Keratinocyte (primary cell): ENCODE data around the gene PRR9. TPM values are rescaled to one million over a fixed set of nuclear protein-coding genes. Genes with fewer than 3 reads are reported as not detected.

Source experiments
- DNase-seq: peaks from one replicate; pipeline ENCODE4 v3.0.0-alpha.2; 2011; ENCODE audit warnings: low read depth, missing footprints, low spot score
- FAIRE-seq: peaks from 2 replicates; lab custom pipeline; 2011; peaks lifted over from hg19 to GRCh38; lab: Jason Lieb, UNC
- H2AFZ ChIP-seq: 2 replicates; pipeline ENCODE4 v1.6.0; 2012; ENCODE audit warnings: low read length, control low read depth, inconsistent platforms; ENCODE audit not compliant: control insufficient read depth
- H3K27ac ChIP-seq: 2 replicates; pipeline ENCODE4 v1.5.1; 2011; ENCODE audit warnings: low read length; ENCODE audit not compliant: control insufficient read depth, insufficient read depth
- H3K27me3 ChIP-seq: 3 replicates; pipeline ENCODE4 v1.6.0; 2011; ENCODE audit warnings: low read length; ENCODE audit not compliant: control insufficient read depth, insufficient read depth; ENCODE audit errors: extremely low read depth
- H3K36me3 ChIP-seq, 2 experiments: 2 replicates in 1 of 2; 3 replicates in 1 of 2; pipeline ENCODE4 v1.5.1; 2011; ENCODE audit warnings: low read length in 2 of 2, mild to moderate bottlenecking in 1 of 2; ENCODE audit not compliant: control insufficient read depth in 2 of 2, insufficient read depth in 2 of 2; ENCODE audit errors: extremely low read depth in 1 of 2
- H3K4me1 ChIP-seq: 3 replicates; pipeline ENCODE4 v1.5.1; 2011; ENCODE audit warnings: low read length; ENCODE audit not compliant: control insufficient read depth, insufficient read depth; ENCODE audit errors: extremely low read depth
- H3K4me2 ChIP-seq: 3 replicates; pipeline ENCODE4 v1.6.0; 2011; ENCODE audit warnings: low read depth, low read length; ENCODE audit not compliant: control insufficient read depth, insufficient read depth; ENCODE audit errors: extremely low read depth
- H3K4me3 ChIP-seq, 3 experiments: fragments of 200-600 bp in 1 of 3; sonication (generic) in 1 of 3; 2 replicates in 2 of 3; 3 replicates in 1 of 3; pipeline ENCODE4 v1.5.1; 2011 to 2016; ENCODE audit warnings: low read length in 3 of 3, mild to moderate bottlenecking in 3 of 3, control low read depth in 2 of 3, inconsistent platforms in 1 of 3, low read depth in 1 of 3, mixed read lengths in 1 of 3, mixed run types in 1 of 3, moderate library complexity in 1 of 3; ENCODE audit not compliant: control insufficient read depth in 2 of 3, insufficient read depth in 2 of 3; ENCODE audit errors: extremely low read depth in 1 of 3
- H3K79me2 ChIP-seq: 2 replicates; pipeline ENCODE4 v1.6.0; 2012; ENCODE audit warnings: low read length; ENCODE audit not compliant: control insufficient read depth, insufficient read depth
- H3K9ac ChIP-seq: 3 replicates; pipeline ENCODE4 v1.6.0; 2011; ENCODE audit warnings: low read length; ENCODE audit not compliant: control insufficient read depth, insufficient read depth; ENCODE audit errors: extremely low read depth
- H3K9me1 ChIP-seq: 3 replicates; pipeline ENCODE4 v1.6.0; 2011; ENCODE audit warnings: low read length; ENCODE audit not compliant: control insufficient read depth, insufficient read depth; ENCODE audit errors: extremely low read depth
- H3K9me3 ChIP-seq: 2 replicates; pipeline ENCODE4 v1.5.1; 2012; ENCODE audit warnings: low read depth, low read length; ENCODE audit not compliant: control insufficient read depth
- H4K20me1 ChIP-seq: 3 replicates; pipeline ENCODE4 v1.6.0; 2011; ENCODE audit warnings: low read length; ENCODE audit not compliant: control insufficient read depth, insufficient read depth; ENCODE audit errors: extremely low read depth
- CTCF ChIP-seq, 3 experiments: IDR thresholded peaks in 1 of 3; conservative IDR thresholded peaks in 1 of 3; optimal IDR thresholded peaks in 1 of 3; 2 replicates in 2 of 3; 3 replicates in 1 of 3; pipeline versions ENCODE3 to v1.5.1; 2011; ENCODE audit warnings: low read length in 3 of 3, mild to moderate bottlenecking in 3 of 3, moderate library complexity in 2 of 3, control low read depth in 1 of 3, inconsistent platforms in 1 of 3; ENCODE audit not compliant: insufficient read depth in 2 of 3; ENCODE audit errors: extremely low read depth in 1 of 3
- EZH2 ChIP-seq: IDR thresholded peaks from one replicate; pipeline ENCODE4 v1.6.1; 2012; ENCODE audit warnings: inconsistent platforms, mild to moderate bottlenecking, low read length, moderate library complexity
- dilution Hi-C: fragments of 300-500 bp; cut with MboI; formaldehyde crosslinking; loops from one replicate; pipeline ENCODE4 v1.7.0; 2020; ENCODE audit warnings: low sequenced_read_pairs; ENCODE audit not compliant: extremely low pct_ligation_motif_present
- polyA plus RNA-seq, 5 experiments: library from polyadenylated mRNA; depleted of rRNA in 3 of 5; stranded (reverse) in 3 of 5; stranded (forward) in 1 of 5; unstranded in 1 of 5; fragments of >200 nt; gene quantifications; 1 replicate in 1 of 5; 2 replicates in 3 of 5; 3 replicates in 1 of 5; pipeline versions ENCODE4 v1.2.1 to v1.2.3, GENCODE V29; 2011 to 2012; ENCODE audit warnings: missing spikeins in 2 of 5, low read depth in 1 of 5, low replicate concordance in 1 of 5

PRR9 gene
- polyA plus RNA-seq, 1 donor (not counting 4 experiments of a cell fraction or from before 2014, with no cell fraction given) = 2.6 TPM

- Histone ChIP-seq H3K9me3 (no peaks in the 10 kb centered on the region), H3K27ac (no peak overlapping the region), H3K4me3 (no peak overlapping the region), H3K79me2 (no peaks in the 10 kb centered on the region), H3K27me3 (peaks cover 4% of the 10 kb centered on the region), H3K36me3 (no peaks in the 10 kb centered on the region), H2AFZ (no peak overlapping the region), H3K4me2 (no peak overlapping the region), H3K9me1 (no peaks in the 10 kb centered on the region), H3K9ac (no peak overlapping the region), H4K20me1 (no peaks in the 10 kb centered on the region), H3K4me1 (no peaks in the 10 kb centered on the region)
- FAIRE-seq = no peak
- TF ChIP-seq EZH2 (no peak), CTCF (optimal IDR thresholded peaks at IDR 0.05 in 1 of 3, IDR thresholded peaks at IDR 0.05 in 1 of 3, conservative IDR thresholded peaks at IDR 0.05 in 1 of 3; ENCODE audit: extremely low read depth in 1 of 3, insufficient read depth in 2 of 3, low read length in 3 of 3) (no peak)
- no peak for DNase-seq
- dilution Hi-C loops = no loop called here
These were observed 35.7 kb downstream of the PRR9 start for GRCh38 chr1:153253076-153253475.

GRCh38 chr1:153253693-153254092 is 36.3 kb downstream of the PRR9 start:
- dilution Hi-C loops = no loop called here
- DNase-seq (no peak), FAIRE-seq (no peak)
- Histone ChIP-seq H3K27me3 (peaks cover 3% of the 10 kb centered on the region), H3K9me3 (no peaks in the 10 kb centered on the region), H3K9ac (no peak overlapping the region), H3K4me1 (no peaks in the 10 kb centered on the region), H4K20me1 (no peaks in the 10 kb centered on the region), H3K4me3 (no peak overlapping the region), H3K27ac (no peak overlapping the region), H3K4me2 (no peak overlapping the region), H2AFZ (no peak overlapping the region), H3K36me3 (no peaks in the 10 kb centered on the region), H3K9me1 (no peaks in the 10 kb centered on the region), H3K79me2 (no peaks in the 10 kb centered on the region)
- TF ChIP-seq CTCF (optimal IDR thresholded peaks at IDR 0.05 in 1 of 3, IDR thresholded peaks at IDR 0.05 in 1 of 3, conservative IDR thresholded peaks at IDR 0.05 in 1 of 3; ENCODE audit: extremely low read depth in 1 of 3, insufficient read depth in 2 of 3, low read length in 3 of 3) (no peak), EZH2 (no peak)
